Endothelial cell of umbilical vein (primary cell): ENCODE measurements around the gene TRMT6.

Experiments
- CTCF ChIP-seq, 2 donors: IDR thresholded peaks; 1 replicate in 1 of 2; 2 replicates in 1 of 2; pipeline ENCODE4 v1.5.1; 2011; ENCODE audit warnings: low read length in 2 of 2, mild to moderate bottlenecking in 2 of 2, moderate library complexity in 2 of 2, control low read depth in 1 of 2, inconsistent platforms in 1 of 2, low read depth in 1 of 2; ENCODE audit not compliant: insufficient read depth in 1 of 2; ENCODE audit errors: extremely low read depth in 1 of 2
- MYC ChIP-seq: IDR thresholded peaks from one replicate; pipeline ENCODE4 v1.6.1; 2011; ENCODE audit warnings: mild to moderate bottlenecking, low read depth, low read length

- no peak for TF ChIP-seq CTCF (IDR thresholded peaks at IDR 0.05; ENCODE audit: extremely low read depth in 1 of 2, insufficient read depth in 1 of 2, low read depth in 1 of 2, low read length in 2 of 2)
- no peak for TF ChIP-seq MYC
Measured at GRCh38 chr20:5910186-5910585, 40.1 kb downstream of the TRMT6 start.
